ENCODE results near the gene IFI30.

- TF ChIP-seq CTCF (IDR thresholded peaks at IDR 0.05) (no peak), POLR2A (IDR thresholded peaks at IDR 0.05) (no peak)
These were observed 6.6 kb upstream of the IFI30 start for GRCh38 chr19:18167011-18167410.
